CD14-positive monocyte (primary cell): ENCODE data around the gene NPAS3. TPM values are rescaled to one million over a fixed set of nuclear protein-coding genes. Genes with fewer than 3 reads are reported as not detected.

Experiments used
- DNase-seq, 3 donors: peaks; one replicate each; pipeline ENCODE4 v3.0.0-alpha.2; 2011 to 2022
- H2AFZ ChIP-seq: 2 replicates; pipeline ENCODE4 v1.6.0; 2012; ENCODE audit warnings: mild to moderate bottlenecking, low read depth, low read length, inconsistent platforms; ENCODE audit not compliant: insufficient read depth, poor library complexity, severe bottlenecking
- H3K27ac ChIP-seq, 2 donors: 1 replicate in 1 of 2; 2 replicates in 1 of 2; pipeline ENCODE4 v1.5.1; 2012 to 2013; ENCODE audit warnings: low read length in 2 of 2, control low read depth in 1 of 2, inconsistent platforms in 1 of 2, low read depth in 1 of 2, mild to moderate bottlenecking in 1 of 2
- H3K27me3 ChIP-seq, 2 donors: one replicate each; pipeline versions ENCODE4 v1.6.0 to v1.6.1; 2011 to 2013; ENCODE audit warnings: low read length in 2 of 2; ENCODE audit not compliant: control insufficient read depth in 2 of 2, insufficient read depth in 2 of 2
- H3K36me3 ChIP-seq, 2 donors: replicated peaks in 1 of 2; 1 replicate in 1 of 2; 2 replicates in 1 of 2; pipeline versions ENCODE4 v1.5.1 to v1.6.1; 2012 to 2013; ENCODE audit warnings: low read length in 2 of 2, control low read depth in 1 of 2, inconsistent platforms in 1 of 2, mild to moderate bottlenecking in 1 of 2; ENCODE audit not compliant: insufficient read depth in 2 of 2, control insufficient read depth in 1 of 2
- H3K4me1 ChIP-seq, 2 donors: 1 replicate in 1 of 2; 2 replicates in 1 of 2; pipeline versions ENCODE4 v1.5.1 to v1.6.1; 2012 to 2013; ENCODE audit warnings: low read length in 2 of 2, control low read depth in 1 of 2, inconsistent platforms in 1 of 2, mild to moderate bottlenecking in 1 of 2, moderate library complexity in 1 of 2; ENCODE audit not compliant: insufficient read depth in 2 of 2, control insufficient read depth in 1 of 2
- H3K4me2 ChIP-seq: replicated peaks from 2 replicates; pipeline ENCODE3; 2012; ENCODE audit warnings: low read length, moderate library complexity, mild to moderate bottlenecking; ENCODE audit not compliant: poor library complexity, severe bottlenecking; ENCODE audit errors: extremely low read depth
- H3K4me3 ChIP-seq, 3 experiments: fragments of 200-600 bp in 1 of 3; sonication (generic) in 1 of 3; replicated peaks in 1 of 3; 1 replicate in 2 of 3; 2 replicates in 1 of 3; pipeline ENCODE4 v1.5.1; 2011 to 2013; ENCODE audit warnings: low read length in 3 of 3, mild to moderate bottlenecking in 3 of 3, control low read depth in 2 of 3, low read depth in 2 of 3, inconsistent platforms in 1 of 3, moderate library complexity in 1 of 3
- H3K79me2 ChIP-seq: 2 replicates; pipeline ENCODE4 v1.6.0; 2012; ENCODE audit warnings: mild to moderate bottlenecking, control low read depth, inconsistent platforms, low read length, moderate library complexity; ENCODE audit not compliant: insufficient read depth
- H3K9ac ChIP-seq: 2 replicates; pipeline ENCODE4 v1.6.0; 2017; ENCODE audit warnings: low read length, mild to moderate bottlenecking; ENCODE audit not compliant: insufficient read depth, poor library complexity, severe bottlenecking
- H3K9me3 ChIP-seq, 2 donors: replicated peaks in 1 of 2; 1 replicate in 1 of 2; 2 replicates in 1 of 2; pipeline versions ENCODE4 v1.5.1 to v1.6.1; 2012 to 2013; ENCODE audit warnings: low read length in 2 of 2, control low read depth in 1 of 2; ENCODE audit not compliant: control insufficient read depth in 1 of 2, insufficient read depth in 1 of 2
- H4K20me1 ChIP-seq: 2 replicates; pipeline ENCODE4 v1.6.0; 2012; ENCODE audit warnings: mild to moderate bottlenecking, low read length, control low read depth, moderate library complexity; ENCODE audit not compliant: insufficient read depth
- H3K27ac Mint-ChIP-seq, 7 donors: one replicate each; pipeline ENCODE4 v1.8.0; 2020; ENCODE audit warnings: mild to moderate bottlenecking in 7 of 7, mixed read lengths in 7 of 7, moderate library complexity in 6 of 7, inconsistent platforms in 2 of 7
- H3K27me3 Mint-ChIP-seq, 3 donors: one replicate each; pipeline ENCODE4 v1.8.0; 2021 to 2022; ENCODE audit warnings: low read depth in 3 of 3, mild to moderate bottlenecking in 3 of 3, mixed read lengths in 3 of 3, moderate library complexity in 3 of 3, inconsistent platforms in 1 of 3
- H3K36me3 Mint-ChIP-seq, 2 donors: one replicate each; pipeline ENCODE4 v1.8.0; 2020; ENCODE audit warnings: mixed read lengths in 2 of 2, inconsistent platforms in 1 of 2, mild to moderate bottlenecking in 1 of 2
- H3K4me1 Mint-ChIP-seq: one replicate; pipeline ENCODE4 v1.8.0; 2020; ENCODE audit warnings: mild to moderate bottlenecking, mixed read lengths
- H3K4me3 Mint-ChIP-seq, 2 donors: one replicate each; pipeline ENCODE4 v1.8.0; 2020; ENCODE audit warnings: mild to moderate bottlenecking in 2 of 2, mixed read lengths in 2 of 2, moderate library complexity in 1 of 2
- H3K9me3 Mint-ChIP-seq, 7 donors: one replicate each; pipeline ENCODE4 v1.8.0; 2020 to 2022; ENCODE audit warnings: mixed read lengths in 7 of 7, mild to moderate bottlenecking in 6 of 7, moderate library complexity in 6 of 7, inconsistent platforms in 2 of 7
- CTCF ChIP-seq: fragments of 200-600 bp; IDR thresholded peaks from one replicate; pipeline ENCODE4 v1.8.0; 2022; ENCODE audit warnings: antibody characterized with exemption, mild to moderate bottlenecking
- WGBS: methylation state at CpG from one replicate; pipeline ENCODE4 v1.1.5; 2013; ENCODE audit warnings: missing lambda C conversion rate; ENCODE audit not compliant: insufficient coverage; 5-methylcytosine and 5-hydroxymethylcytosine counted together
- intact Hi-C, 2 donors: fragments of 100-400 bp; cut with micrococcal nuclease; formaldehyde crosslinking; loops; one replicate each; pipeline versions ENCODE4 v1.15.0 to v1.15.1; 2023
- polyA plus RNA-seq, 3 donors: library from polyadenylated mRNA; depleted of rRNA in 1 of 3; unstranded in 2 of 3; stranded (reverse) in 1 of 3; fragments of 300-500 nt in 2 of 3; fragments of >200 nt in 1 of 3; fragmentation: Illumina TruSeq in 2 of 3; gene quantifications; 1 replicate in 2 of 3; 2 replicates in 1 of 3; pipeline ENCODE4 v1.2.3, GENCODE V29; 2012 to 2021

The NPAS3 gene
- polyA plus RNA-seq, 3 donors: not detected

GRCh38 chr14:33250963-33251362 is 312.3 kb downstream of the NPAS3 start:
- no peak for TF ChIP-seq CTCF
- Histone ChIP-seq H2AFZ (no peak overlapping the region), H3K27ac (no peak overlapping the region), H4K20me1 (no peaks in the 10 kb centered on the region), H3K79me2 (no peaks in the 10 kb centered on the region), H3K4me2 (no peak overlapping the region), H3K9ac (no peak overlapping the region), H3K27me3 (no peaks in the 10 kb centered on the region), H3K4me1 (no peaks in the 10 kb centered on the region), H3K9me3 (no peaks in the 10 kb centered on the region), H3K36me3 (no peaks in the 10 kb centered on the region), H3K4me3 (no peak overlapping the region)
- H3K36me3 Mint-ChIP-seq: no peaks in the 10 kb centered on the region
- H3K4me3 Mint-ChIP-seq: no peak overlapping the region
- 80% methylated on average over 1 of the region's 2 CpGs for WGBS
- peaks cover 0 to 5% (median 1%) of the 10 kb centered on the region in 7 donors for H3K9me3 Mint-ChIP-seq
- peaks cover 0 to 1% (median 0%) of the 10 kb centered on the region in 3 donors for H3K27me3 Mint-ChIP-seq
- H3K4me1 Mint-ChIP-seq: no peaks in the 10 kb centered on the region
- no peak overlapping the region for H3K27ac Mint-ChIP-seq
- intact Hi-C loops: no loop called here
- DNase-seq: no peak

GRCh38 chr14:33254342-33254741 is 315.7 kb downstream of the NPAS3 start:
- no CpG with 5 or more reads among the region's 3 CpGs for WGBS
- intact Hi-C loops: no loop called here
- Mint-ChIP-seq H3K4me1 (no peaks in the 10 kb centered on the region), H3K27me3 (peaks cover 1 to 4% (median 3%) of the 10 kb centered on the region in 3 donors), H3K36me3 (no peaks in the 10 kb centered on the region), H3K27ac (no peak overlapping the region), H3K4me3 (no peak overlapping the region), H3K9me3 (peaks cover 0 to 3% (median 0%) of the 10 kb centered on the region in 7 donors)
- no peak overlapping the region for H3K4me3 ChIP-seq
- no peaks in the 10 kb centered on the region for H4K20me1 ChIP-seq
- H3K27me3 ChIP-seq: no peaks in the 10 kb centered on the region
- no peak for TF ChIP-seq CTCF
- H3K36me3 ChIP-seq: no peaks in the 10 kb centered on the region
- no peak overlapping the region for H3K4me2 ChIP-seq
- H3K9ac ChIP-seq: no peak overlapping the region
- no peak overlapping the region for H2AFZ ChIP-seq
- no peaks in the 10 kb centered on the region for H3K9me3 ChIP-seq
- no peak for DNase-seq
- H3K4me1 ChIP-seq: no peaks in the 10 kb centered on the region
- H3K27ac ChIP-seq: no peak overlapping the region
- H3K79me2 ChIP-seq: no peaks in the 10 kb centered on the region
